Right forelimb (tissue), 1 donor: ENCODE data around the gene PPA1.
A peak's percentile ranks its signal among the peaks of the same experiment; 100 is the strongest.
"Not testable (repeated sequence)": the region's sequence is repeated elsewhere in the genome, so short reads cannot be mapped to it uniquely, and the experiment has no call there.

Experiments used
- DNase-seq: peaks from one replicate; pipeline ENCODE4 v3.0.0-alpha.2; 2018

Gene PPA1

DNA sequence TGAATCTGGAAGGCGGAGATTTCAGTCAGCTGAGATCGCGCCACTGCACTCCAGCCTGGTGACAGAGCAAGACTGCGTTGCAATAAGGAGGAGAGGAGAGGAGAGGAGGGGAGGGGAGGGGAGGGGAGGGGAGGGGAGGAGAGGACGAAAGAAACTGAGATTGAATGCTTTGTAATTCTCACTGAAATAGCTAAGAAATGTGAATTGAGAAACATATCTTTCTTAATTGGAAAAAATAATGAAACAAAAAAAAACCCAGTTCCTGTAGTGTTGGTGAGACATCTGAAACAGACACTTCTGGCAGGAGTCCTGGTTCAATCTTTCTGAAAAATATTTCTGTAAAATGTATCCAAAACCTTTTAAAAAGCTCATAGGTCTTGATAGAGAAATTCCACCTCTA lies 26.5 kb downstream of the PPA1 start:
- DNase-seq: no peak

DNA sequence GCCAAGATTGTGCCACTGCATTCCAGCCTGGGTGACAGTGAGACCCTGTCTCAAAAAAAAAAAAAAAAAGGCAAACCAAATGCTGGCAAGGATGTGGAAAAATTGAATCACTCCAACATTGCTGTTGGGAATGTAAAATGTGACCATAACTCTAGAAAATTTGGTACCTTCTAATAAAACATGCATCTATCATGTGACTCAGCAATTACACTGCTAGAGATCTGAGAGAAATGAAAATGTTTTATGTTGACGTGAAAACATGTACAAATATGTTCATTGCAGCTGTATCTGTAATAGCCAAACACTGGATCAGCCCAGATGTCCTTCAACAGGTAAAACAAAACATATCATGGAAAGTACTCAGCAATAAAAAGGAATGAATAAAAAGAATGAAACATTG lies 32.1 kb downstream of the PPA1 start:
- DNase-seq: no peak

DNA sequence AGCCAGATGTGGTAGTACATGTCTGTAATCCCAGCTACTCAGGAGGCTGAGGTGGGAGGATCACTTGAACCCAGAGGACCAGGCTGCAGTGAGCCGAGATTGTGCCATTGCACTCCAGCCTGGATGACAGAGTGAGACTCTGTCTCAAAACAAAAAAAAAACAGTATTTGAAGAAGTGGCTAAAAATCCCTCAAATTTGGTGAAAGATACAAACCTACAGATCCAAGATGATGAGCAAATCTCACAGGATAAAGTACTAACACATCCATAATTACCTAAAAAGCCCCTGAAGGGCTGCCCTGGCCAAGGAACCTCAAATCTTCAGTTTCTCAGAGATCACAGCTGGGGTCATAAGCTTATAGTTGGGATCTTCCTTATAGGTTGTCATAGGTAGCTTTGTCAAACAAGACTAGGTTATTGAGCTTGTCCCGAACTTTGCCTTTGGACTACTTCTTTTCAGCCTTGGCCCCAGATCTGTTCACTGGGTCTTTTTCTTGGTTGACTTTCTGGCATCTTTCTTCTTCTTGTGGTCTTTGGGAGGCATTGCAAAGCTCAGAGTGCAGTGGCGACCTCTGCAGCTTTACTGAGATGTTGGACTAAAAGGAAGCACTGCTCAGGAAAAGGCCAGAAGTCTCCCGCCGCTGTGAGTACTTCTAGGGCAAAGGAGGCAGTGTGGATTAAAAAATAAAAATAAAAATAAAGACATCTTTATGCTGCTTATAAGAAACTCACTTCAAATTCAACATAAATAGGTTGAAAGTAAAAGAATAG lies 34.3 kb downstream of the PPA1 start:
- no peak for DNase-seq

DNA sequence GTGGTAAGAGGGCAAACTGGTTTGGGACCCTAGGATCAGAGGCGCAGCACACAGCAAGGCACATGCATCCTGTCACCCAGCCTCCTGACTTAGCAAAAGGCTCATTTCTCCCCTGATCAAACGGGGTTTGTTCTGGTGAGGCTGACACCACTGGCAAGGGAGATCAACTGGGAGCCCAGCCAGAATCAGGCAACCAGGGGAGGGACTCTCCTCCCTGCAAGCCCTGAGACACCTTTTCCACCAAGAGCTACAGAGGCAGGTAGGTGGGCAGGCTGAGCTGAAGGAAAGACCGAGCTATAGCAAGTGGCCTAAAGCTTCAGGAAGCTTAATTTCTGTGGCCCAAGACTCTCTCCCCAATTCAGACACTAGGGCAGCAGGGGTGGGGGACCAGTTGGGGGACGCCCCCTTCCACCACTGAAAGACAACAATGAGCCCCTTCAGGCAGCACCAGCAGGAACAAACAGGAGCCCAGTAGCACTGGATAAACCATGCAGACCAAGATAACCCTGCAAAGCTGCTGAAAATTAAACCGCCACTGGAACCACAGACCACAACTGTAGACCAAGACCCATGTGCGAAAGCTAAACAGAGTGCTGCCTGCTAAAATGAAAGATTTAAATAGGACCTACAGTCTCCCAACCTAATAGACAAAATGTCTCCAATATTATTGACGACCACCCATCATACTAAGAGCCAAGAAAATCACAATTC lies 35.8 kb downstream of the PPA1 start:
- no peak for DNase-seq

DNA sequence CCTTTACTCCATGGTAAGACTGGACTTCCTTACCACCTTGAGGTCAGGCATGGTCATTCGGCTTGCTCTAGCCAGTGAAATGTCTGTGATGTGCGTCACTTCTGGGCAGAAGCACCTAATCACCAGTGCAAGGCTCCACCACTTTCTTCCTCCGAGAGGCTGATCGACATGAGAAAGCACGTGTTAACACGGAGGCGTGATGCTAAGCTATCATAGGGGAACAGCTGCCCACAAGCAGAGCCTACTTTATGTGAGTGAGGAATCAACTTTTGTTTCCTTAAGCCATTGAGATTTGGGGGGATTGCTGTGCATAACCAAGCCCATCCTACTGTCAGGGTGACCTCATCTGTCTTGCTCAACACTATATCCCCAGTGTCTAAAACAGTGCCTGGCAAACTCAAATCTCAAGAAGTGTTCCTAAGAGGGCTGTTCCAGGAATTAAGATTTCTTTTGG lies 39.8 kb downstream of the PPA1 start:
- no peak for DNase-seq

- peak; percentile 54 for DNase-seq
These were observed 40.8 kb downstream of the PPA1 start for GRCh38 chr10:70192326-70192968.

- DNase-seq: no peak
These were observed 41.3 kb downstream of the PPA1 start for GRCh38 chr10:70191972-70192305.

DNA sequence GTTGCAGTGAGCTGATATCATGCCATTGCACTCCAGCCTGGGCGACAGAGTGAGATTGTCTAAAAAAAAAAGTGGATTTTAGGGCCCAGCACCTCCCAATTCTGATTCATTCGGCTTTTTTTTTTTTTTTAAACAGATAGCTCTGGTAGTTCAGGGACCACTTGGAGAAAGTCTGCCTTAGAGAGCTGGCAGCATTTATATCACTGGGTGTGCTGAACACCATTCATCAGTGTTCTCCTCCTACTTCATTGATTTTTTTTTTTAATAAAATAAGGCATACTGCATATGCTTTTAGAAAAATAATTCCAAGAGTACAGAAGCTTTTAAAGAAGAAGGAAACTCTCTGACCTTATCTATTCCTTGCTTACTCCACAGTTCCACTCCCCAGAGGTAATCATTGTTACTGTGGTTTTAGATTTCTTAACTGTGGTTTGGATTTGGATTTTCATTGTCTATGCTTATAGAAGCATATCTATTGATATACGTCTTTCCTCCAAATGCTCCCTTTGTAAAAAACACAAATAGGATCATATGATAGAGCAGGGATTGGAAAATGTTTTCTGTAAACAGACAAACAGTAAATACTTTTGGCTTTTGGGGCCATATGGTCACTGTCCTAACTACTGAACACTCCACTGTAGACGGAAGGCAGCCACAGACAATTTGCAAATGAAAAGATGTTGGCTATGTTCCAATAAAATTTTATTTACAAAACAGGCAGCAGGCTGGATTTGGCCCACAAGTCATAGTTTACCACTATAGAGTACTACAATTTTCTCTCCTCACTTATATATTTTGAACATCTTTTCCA lies 41.9 kb downstream of the PPA1 start:
- DNase-seq: no peak

DNA sequence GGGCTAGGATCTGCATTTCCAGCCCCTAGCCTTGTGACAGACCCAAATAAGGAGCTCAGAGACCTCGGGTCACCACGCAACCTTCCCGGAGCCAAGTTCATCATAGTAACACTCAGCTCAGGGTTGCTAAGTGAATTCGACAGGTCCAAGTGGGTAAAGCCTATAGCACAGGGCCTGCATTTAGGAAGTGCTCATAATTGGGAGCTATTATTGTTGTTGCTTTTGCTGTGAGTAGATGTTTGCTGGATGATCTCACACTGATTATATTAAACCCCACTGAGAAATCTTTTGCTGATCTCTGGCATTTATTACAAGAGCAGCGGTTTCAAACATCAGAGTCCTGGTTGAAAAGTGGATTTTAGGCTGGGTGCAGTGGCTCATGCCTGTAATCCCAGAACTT lies 42.6 kb downstream of the PPA1 start:
- DNase-seq: no peak

- no peak for DNase-seq
These were observed 43.1 kb downstream of the PPA1 start for GRCh38 chr10:70190102-70190501.

DNA sequence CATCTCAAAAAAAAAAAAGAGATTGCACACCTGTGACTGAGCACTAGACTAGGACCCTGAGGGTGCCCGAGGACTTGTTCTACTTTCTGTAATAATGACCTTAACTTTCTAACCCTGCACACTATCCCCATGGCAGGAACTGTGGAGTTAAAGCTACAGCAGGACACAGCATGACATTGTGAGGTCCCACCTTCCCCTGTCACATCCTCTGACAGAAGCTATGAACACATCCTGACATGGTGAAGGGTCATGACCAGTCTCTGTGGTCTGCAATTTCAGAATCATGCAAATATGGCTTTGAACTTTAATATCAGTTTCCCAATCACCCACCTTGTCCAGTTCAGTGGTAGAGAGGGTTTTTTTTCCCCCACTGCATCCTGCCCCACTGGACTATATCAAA lies 44.5 kb downstream of the PPA1 start:
- no peak for DNase-seq

- DNase-seq: no peak
These were observed 46.7 kb downstream of the PPA1 start for GRCh38 chr10:70186571-70186970.

DNA sequence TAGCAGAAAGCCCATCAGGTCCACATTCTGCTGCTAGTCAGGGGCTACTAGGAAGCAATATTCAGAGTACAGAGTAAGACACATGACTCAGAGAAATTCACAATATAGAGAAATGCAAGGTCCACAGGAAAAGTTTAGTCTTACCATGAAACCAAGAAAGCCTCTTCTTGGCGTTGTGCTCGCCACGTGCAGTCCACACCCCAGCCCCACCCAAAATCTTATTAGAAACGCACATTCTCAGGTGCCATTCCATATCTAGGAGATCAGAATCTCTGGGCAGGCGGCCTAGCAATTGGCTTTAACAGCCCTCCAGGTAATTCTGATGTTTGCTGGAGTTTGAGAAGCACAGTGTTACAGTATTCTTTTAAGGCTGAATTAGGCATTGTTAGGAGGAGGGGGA lies 47.1 kb downstream of the PPA1 start:
- no peak for DNase-seq

DNA sequence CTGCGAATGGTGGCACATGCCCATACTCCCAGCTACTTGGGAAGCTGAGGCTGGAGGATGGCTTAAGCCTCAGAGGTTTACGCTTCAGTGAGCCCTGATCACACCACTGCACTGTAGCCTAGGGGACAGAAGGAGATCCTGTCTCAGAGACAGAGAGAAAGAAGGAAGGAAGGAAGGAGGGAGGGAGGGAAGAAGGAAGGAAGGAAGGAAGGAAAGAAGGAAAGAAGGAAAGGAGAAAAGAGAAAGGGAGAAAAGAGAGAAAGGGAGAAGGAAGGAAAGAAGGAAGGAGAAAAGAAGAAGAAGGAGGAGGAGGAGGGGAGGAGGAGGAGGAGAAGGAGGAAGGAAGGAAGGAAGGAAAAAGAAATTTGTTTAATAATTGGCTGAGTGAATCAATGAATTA lies 49.9 kb downstream of the PPA1 start:
- no peak for DNase-seq

DNA sequence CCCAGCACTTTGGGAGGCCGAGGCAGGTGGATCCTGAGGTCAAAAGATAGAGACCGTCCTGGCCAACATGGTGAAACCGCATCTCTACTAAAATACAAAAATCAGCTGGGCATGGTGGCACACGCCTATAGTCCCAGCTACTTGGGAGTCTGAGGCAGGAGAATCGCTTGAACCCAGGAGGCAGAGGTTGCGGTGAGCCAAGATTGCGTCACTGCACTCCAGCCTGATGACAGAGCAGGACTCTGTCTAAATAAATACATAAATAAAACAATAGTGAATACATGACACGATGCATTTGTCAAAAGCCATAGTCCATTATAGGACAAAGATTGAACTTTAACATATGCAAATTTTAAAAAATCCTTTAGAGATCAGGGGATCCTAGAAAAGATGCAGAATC lies 54.0 kb downstream of the PPA1 start:
- not testable (repeated sequence) for DNase-seq

GRCh38 chr10:70178139-70178725 lies 55.0 kb downstream of the PPA1 start:
- no peak for DNase-seq

DNA sequence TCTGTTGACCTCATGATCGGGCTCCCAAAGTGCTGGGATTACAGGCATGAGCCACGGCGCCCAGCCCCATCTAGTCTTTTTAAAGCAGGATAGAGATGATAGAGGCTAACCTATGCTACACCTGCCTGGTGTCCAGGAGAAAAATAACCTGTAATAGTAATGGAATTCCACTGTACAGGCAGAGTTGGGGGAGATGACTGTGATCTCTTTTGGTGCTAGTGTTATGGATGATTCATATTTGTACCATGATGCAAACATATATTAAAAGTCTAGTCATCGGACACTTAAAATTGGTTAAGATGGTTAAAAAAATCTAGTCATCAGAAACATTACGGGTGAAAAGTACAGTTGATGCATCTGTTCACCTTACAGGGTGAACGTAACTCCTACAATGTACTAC lies 56.8 kb downstream of the PPA1 start:
- no peak for DNase-seq

DNA sequence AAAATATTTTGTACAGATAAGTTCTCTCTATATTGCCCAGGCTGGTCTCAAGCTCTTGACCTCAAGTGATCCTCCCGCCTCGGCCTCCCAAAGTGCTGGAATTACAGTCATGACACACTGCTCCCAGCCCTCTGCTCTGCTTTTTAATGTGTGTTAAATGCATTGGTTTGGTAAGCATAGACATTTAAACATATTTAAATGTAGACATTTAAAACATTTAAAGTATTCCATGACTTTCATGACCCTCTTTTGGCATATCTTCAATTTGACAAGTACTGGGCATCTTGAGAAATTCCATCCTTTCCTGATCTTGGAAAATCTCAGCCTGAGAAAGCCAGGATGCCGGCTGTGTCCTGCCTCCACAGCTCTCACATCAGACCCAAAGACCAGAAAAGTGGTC lies 57.7 kb downstream of the PPA1 start:
- DNase-seq: no peak

DNA sequence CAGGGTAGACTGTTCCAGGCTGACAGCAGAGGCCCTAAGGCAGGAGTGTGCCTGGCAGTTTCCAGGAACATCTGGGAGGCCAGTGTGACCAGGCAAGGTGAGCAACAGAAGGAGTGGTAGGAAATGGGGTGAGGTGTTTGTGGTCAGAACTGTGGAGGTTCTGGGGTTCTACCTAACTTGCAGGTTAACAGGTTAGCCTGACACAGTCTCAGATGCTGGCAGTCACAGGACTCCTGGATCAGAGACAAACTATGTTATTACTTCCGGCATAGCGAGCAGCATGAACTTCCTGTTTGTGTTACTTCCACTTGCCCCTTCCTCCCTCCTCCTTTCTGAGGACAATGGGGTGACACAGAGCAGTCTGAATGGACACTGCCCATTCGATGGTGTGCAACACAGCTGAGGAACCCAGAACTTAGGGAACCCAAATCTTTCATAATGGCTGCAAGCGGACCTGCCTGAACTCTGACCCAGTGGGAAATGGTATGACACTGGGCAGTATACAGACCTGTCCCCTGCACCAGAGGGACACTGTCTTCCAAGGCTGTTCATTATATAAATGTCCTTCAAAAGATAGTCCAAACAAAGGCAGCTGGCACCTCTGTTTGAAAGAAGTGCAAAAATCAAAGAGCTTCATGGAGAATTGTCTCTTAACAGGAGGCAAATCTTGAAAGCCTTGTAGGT lies 59.0 kb downstream of the PPA1 start:
- DNase-seq: no peak

- DNase-seq: no peak
These were observed 63.4 kb downstream of the PPA1 start for GRCh38 chr10:70169649-70170364.

GRCh38 chr10:70169011-70169410 lies 64.2 kb downstream of the PPA1 start:
- no peak for DNase-seq

- DNase-seq: no peak
These were observed 66.0 kb downstream of the PPA1 start for GRCh38 chr10:70167246-70167645.
